Heart left ventricle (tissue), 13 donors: ENCODE data around the gene SRRM2.

Experiments used
- POLR2A ChIP-seq, 2 donors: fragments of 450-650 bp; IDR thresholded peaks; one replicate each; pipeline ENCODE4 v1.6.1; 2017; ENCODE audit warnings: antibody characterized with exemption in 2 of 2, mild to moderate bottlenecking in 2 of 2, moderate library complexity in 2 of 2
- TF ChIP-seq, protein P1 (sequence below), 12 donors: fragments of 200-600 bp; sonication (generic) in 4 of 12; IDR thresholded peaks; one replicate each; pipeline versions ENCODE4 v1.5.0 to v1.8.0; 2018 to 2022; ENCODE audit warnings: antibody characterized with exemption in 12 of 12, mild to moderate bottlenecking in 5 of 12
- donor health status: ischemic (EF 13 %, LVEDD 7.1; RV severe dilation, severe dysfunction).
- donor health status: DM: no; HTN: yes; CAD: no.
- donor health status: DM: no; HTN: no; CAD: no.
- donor health status: ischemic (EF 25% LVEDD 6.9; RV normal size, moderate dysfunction).
- donor health status: ischemic (EF 25% LVEDD 5.7; RV mildly dilated, moderate dysfunction).
- donor health status: ischemic (EF 35%, LVEDD 5.7; RV mildly dilated, moderate dysfunction).
- donor health status: nonischemic (EF 11% LVEDD 7.7; RV severe dilation, severe dysfunction).
- donor health status: DM: yes; HTN: yes; CAD: no.
- donor health status: PGD.
- donor health status: ischemic (EF 29% LVEDD 5.4; RV normal size, mild dysfunction).
- donor health status: nonischemic (EF 23%, LVEDD 6.1; RV moderate dilation, normal function).

DNA sequence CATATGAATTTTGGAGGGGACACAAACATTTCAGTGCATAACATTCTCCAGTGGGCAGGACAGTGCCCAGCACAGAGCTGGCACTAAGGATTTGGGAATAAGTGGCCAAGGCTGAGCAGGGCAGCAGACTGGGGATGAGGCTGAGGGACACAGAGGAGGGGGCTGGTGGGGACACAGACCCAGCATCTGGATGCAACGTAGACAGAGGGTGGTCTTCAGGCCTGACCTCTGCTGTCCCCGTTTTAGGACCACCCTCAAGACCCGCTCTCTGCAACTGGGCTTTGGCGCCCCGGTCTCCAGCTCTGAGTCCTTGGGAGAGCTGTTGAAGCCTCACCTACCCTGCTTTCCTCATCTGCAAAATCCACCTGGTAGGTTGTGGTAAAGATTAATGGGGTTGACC, 38.2 kb downstream of the SRRM2 start:
- TF ChIP-seq POLR2A (IDR thresholded peaks at IDR 0.05) = no peak
- TF ChIP-seq, protein P1, sequence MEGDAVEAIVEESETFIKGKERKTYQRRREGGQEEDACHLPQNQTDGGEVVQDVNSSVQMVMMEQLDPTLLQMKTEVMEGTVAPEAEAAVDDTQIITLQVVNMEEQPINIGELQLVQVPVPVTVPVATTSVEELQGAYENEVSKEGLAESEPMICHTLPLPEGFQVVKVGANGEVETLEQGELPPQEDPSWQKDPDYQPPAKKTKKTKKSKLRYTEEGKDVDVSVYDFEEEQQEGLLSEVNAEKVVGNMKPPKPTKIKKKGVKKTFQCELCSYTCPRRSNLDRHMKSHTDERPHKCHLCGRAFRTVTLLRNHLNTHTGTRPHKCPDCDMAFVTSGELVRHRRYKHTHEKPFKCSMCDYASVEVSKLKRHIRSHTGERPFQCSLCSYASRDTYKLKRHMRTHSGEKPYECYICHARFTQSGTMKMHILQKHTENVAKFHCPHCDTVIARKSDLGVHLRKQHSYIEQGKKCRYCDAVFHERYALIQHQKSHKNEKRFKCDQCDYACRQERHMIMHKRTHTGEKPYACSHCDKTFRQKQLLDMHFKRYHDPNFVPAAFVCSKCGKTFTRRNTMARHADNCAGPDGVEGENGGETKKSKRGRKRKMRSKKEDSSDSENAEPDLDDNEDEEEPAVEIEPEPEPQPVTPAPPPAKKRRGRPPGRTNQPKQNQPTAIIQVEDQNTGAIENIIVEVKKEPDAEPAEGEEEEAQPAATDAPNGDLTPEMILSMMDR (IDR thresholded peaks at IDR 0.05) = no peak
